ENCODE data around the gene TOMM5.
"Not testable (repeated sequence)": the region's sequence is repeated elsewhere in the genome, so short reads cannot be mapped to it uniquely, and the experiment has no call there.

TOMM5 gene

DNA sequence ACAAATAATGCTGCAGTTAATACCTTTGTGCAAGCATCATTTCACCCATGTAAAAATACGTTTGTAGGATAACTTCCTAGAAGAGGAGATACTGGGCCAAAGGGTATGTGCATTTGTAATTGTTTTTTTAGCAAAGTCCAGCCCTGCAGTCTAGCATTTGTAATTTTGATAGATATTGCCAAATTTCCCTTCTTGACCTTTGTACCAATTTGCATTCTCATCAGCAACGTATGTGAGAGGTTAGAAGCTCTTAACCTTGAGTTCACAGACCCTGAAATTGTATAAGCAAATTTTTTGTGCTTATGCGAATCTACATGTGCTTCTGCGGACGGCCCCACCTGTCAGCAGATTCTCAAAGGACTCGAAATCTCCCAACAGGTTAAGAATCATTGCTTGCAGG is 18.6 kb upstream of the TOMM5 start:
- peak; percentile 42 to 69 for DNase-seq

GRCh38 chr9:37609735-37610397 is 17.5 kb upstream of the TOMM5 start:
- DNase-seq: no peak

DNA sequence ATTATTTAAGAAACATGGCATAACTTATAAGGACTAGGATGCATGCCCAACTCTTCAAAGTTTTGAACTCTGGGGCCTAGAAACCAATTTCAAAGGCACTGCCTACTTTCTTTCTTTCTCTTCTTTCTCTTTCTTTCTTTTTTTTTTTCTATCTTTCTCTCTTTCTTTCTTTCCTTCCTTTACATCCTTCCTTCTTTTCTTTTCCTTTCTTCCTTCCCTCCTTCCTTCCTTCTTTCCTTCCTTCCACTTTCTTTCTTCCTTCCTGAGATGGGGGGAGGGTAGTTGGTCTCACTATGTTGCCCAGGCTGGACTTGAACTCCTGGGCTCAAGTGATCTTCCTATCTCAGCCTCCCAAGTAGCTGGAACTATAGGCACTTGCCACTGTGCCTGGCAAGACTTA is 15.9 kb upstream of the TOMM5 start:
- DNase-seq: no peak

GRCh38 chr9:37604296-37604695 is 11.9 kb upstream of the TOMM5 start:
- DNase-seq: no peak

DNA sequence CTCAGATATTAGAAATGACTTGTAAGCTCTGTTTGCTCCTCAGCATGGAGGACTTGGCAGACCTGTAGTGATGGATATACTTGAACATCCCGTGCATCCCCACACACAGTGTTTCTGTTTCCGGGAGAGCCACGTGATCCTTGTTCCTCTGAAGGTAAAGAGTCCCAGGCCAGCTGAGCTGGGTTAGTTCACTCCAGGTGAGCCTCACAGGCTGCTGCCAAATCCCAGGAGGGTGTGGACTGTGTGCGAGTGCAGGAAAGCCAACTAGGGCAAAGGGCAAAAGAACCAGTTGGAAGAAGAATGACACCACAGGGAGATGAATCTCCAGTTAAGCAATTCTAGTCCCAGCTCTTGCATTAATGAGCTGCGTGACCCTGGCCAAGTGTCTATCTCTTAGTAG is 10.4 kb upstream of the TOMM5 start:
- DNase-seq: peak in 1 of 2 experiments; percentile 34

GRCh38 chr9:37602061-37602460 is 9.7 kb upstream of the TOMM5 start:
- DNase-seq: not testable (repeated sequence)

DNA sequence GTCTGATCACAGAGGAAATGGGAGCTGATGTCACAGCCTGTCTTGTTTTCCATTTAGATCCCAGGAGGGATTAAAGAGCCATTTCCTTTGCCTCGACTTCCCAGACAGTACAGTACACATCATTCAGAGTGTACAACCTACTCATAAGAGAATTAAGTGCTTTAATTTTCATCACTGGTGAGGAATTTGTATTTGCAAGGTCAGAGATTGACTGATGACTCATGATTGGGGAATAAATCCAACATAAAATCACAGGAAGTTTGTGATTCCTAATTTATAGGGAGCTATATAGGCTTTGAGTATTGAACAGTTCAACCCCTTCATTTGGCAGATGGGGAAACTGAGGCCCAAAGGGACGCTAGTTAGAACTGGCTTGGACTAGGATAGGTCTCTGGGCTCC is 4.1 kb upstream of the TOMM5 start:
- no peak for DNase-seq

DNA sequence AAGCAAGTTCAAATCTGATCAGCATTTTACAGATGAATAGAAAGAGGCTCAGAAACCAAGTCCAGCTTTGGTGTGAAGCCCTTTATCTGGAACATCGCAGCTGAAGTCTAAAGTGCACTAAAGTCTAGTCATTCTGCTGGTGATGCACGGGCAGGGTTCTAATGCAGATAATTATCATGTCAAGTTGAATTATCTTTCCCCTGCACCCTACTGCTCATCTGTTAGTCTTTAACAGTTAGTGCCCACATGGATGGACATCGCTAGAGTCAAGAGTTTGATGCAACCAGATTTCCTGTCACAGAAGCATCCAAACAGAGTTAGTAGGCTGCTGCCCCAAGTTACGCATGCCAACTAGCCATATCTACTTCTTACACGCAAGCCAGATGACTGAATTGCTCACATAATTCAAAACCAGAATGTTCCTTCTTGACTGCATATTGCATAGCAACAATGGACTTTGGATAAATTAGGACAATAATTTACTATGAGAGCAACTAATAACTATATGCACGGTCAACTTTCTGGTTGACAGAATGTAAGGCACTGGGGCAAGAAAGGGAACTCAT is 1.6 kb upstream of the TOMM5 start:
- DNase-seq: no peak

DNA sequence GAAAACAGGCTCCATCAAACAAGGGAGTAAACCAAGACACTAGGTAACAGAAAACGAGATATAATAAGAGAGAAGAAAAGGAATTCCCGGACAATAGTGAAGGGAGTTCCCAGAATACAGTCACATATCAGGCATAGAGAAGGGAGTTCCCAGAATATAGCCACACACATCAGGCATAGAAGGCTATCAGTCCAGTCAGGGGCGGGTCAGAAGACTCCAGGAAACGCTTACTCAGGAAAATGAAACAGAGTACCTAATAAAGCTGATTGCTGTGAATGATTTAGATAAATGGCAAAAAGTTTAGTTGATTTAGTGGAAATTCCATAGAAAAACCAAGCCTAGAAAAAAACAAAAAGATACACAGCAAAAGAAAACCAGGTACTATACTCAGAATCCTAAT is 4.9 kb downstream of the TOMM5 start:
- no peak for DNase-seq

- DNase-seq: peak in 1 of 2 experiments; percentile 52
Measured at GRCh38 chr9:37583522-37584121, 8.8 kb downstream of the TOMM5 start.

DNA sequence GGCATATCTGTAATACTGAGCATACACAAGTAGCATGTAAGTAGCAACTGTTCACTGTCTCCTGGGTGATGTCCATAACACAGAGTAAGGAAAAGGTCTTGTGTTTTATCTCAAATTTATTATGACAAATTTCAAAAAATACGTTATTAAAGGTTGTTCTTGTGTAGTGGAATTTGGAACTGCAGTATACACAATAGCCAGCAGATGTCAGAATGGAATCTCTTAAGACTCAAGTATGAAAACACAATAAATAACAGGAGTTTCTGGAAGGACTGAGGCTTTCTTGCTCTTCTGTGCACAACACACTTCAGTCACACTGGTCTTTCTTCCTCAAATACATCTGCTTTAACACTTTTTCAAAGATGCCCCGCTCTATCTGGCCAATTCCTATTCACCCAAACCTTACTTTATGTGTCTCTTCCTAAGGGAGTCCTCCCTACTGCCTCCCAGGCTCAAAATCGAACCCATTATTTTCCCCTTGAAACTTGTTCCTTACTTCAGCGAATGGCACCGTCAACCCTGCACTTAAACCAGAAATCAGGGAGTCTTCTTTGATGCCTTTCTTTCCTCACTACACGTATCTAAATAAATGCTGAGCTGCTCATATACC is 9.7 kb downstream of the TOMM5 start:
- peak; percentile 17 to 64 for DNase-seq

DNA sequence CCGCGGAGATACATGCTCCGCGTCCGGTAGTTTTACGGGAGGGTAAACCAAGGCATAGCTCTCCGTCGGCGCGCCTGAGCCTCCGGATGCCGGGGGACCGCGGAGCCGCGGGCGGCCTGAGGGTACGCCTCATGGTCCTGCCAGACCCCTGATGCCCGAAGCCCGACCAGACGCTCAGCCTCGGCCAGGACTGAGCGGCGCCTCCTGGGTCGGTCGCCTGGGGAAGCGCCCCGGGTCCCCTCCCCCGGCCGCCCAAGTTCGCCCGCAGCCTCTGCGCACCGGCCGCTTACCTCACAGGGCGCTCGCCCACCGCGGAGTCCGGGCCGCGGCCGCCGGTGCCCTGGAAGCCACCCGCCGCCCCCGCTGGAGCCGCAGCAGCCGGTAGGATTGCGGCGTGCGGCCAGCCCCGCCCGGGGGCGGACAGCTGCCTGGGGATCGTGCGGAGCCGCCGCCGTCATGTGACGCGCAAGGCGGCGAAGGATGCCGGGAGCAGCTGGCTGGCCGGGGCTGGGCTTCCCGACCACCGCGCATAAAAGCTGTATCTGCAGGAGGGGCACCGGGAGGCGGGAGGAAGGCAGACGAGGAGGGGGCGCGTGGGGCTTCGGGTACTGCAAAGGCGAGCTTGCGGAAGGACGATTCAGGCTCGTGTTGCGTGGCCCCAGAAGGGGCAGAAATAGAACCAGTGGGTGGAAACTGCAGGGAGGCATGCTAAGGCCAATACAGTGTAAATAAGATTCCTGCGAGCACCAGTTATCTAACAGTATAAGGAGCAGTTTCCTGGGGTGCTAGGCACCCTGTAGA is 16.3 kb downstream of the TOMM5 start, which contains the start of gene FBXO10:
TSS of gene FBXO10 (minus strand) at position 460 of the 801 bp plus-strand sequence. CDS start 34,612 bp downstream, outside the sequence.
- peak; percentile 26 to 83 for DNase-seq

- DNase-seq: peak in 1 of 2 experiments; percentile 65
Measured at GRCh38 chr9:37575511-37575914, 16.9 kb downstream of the TOMM5 start.

- DNase-seq: no peak
Measured at GRCh38 chr9:37575001-37575400, 17.4 kb downstream of the TOMM5 start.

GRCh38 chr9:37574241-37574721 is 18.1 kb downstream of the TOMM5 start:
- no peak for DNase-seq

DNA sequence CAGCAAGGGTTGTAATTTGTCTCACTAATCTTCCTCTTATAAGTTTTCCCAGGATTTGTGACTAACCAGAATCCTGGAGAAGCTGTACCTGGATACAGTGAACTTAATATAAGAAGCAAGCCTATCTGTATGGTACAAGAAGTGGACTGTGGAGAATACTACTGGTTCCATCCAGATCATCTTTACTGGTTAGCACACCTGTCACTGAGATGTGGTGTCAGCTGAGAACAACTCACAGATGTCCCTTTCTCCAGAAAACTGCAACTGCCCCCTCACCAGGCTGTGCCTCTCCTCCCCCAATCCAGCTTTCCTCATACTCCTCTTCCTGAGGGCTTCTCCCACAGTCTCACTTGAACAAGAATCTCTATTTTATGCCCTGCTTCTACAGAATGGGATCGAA is 21.1 kb downstream of the TOMM5 start:
- DNase-seq: no peak

GRCh38 chr9:37566716-37567115 is 25.7 kb downstream of the TOMM5 start:
- no peak for DNase-seq

DNA sequence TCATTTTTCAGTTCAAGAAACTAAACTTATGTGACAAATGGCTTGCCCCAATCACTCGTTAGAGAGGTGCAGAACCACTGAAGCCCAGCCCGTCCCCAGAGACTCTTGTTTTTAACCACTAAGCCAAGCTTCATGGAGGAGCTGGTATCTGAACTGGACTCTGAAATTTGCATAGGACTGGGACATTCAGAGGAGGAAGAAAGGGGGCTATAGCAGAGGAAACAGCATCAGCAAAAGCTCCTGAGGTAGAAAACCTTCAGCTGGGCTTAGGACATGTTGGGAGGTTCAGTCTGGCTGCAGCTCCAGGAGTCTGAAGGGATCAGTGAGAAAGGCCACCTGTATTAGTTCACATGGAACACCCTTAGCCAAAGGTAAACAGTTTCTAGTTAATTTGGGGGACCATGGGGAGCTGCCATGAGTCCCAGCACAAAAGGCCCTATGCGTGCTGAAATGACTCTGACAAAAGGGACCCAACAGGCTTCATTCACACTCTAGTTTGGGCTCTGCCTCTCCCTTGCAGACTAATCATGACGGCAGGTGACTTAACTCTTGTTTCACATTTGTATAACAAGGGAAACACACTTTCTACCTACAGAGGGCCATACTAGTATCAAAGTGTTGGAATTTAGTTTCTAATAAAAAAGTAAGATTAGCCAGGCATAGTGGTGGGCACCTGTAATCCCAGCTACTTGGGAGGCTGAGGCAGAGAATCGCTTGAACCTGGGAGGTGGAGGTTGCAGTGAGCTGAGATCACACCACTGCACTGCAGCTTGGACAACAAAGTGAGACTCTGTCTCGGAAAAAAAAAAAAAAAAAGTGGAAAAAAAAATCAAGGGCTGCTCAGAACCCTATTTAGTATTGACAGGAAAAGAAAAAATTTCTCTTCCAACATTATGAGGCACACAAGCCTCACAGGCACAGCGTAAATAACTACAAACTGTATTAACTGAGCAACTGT is 26.5 kb downstream of the TOMM5 start:
- DNase-seq: peak in 1 of 2 experiments; percentile 16

GRCh38 chr9:37564916-37565315 is 27.5 kb downstream of the TOMM5 start:
- DNase-seq: no peak

DNA sequence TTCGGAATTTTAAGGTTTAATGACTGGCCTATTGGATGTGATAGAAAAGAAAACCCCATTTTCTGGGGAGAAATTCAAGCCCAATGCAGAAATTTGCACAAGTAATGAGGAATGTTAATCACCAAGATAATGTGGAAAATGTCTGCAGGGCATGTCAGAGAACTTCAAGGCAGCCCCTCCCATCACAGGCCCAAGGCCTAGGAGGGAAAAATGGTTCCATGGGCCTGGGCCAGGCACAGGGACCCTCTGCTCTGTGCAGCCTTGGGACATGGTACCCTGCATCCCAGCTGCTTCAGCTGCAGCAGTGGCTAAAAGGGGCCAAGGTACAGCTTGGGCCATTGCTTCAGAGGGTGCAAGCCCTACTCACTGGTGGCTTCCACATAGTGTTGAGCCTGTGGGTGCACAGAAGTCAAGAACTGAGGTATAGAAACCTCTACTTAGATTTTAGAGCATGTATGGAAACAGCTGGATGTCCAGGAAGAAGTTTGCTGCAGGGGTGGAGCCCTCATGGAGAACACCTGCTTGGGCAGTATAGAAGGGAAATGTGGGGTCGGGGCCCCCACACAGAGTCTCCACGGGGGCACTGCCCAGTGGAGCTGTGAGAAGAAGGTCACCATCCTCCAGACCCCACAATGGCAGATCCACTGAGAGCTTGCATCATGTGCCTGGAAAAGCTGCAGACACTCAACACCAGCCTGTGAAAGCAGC is 28.4 kb downstream of the TOMM5 start:
- no peak for DNase-seq

DNA sequence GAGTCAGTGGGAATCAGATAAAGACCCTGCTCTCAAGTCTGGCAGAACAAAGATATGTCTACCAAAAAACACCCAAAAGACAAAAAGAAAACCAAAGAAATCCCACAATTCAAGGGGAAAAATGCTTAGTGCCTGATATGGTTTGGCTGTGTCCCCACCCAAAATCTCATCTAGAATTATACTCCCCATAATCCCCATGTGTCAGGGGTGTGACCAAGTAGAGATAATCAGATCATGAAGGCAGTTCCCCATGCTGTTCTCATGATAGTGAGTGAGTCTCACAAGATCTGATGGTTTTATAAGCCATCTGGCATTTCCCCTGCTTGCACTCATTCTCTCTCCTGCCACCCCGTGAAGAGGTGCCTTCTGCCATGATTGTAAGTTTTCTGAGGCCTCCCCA is 29.6 kb downstream of the TOMM5 start:
- DNase-seq: no peak

Measured in NCI-H526 (cell line).